ENCODE results near the gene MTUS2.
"Not testable (repeated sequence)": the region's sequence is repeated elsewhere in the genome, so short reads cannot be mapped to it uniquely, and the experiment has no call there.

Gene MTUS2

GRCh38 chr13:29174093-29174492 is 354.0 kb downstream of the MTUS2 start:
- DNase-seq, result no peak

- DNase-seq, result no peak
Measured at GRCh38 chr13:29175250-29175873, 355.2 kb downstream of the MTUS2 start.

GRCh38 chr13:29180055-29180454 is 359.9 kb downstream of the MTUS2 start:
- DNase-seq, result peak in 1 of 2 experiments; percentile 0

- DNase-seq, result no peak
Measured at GRCh38 chr13:29182216-29182615, 362.1 kb downstream of the MTUS2 start.

- no peak for DNase-seq
Measured at GRCh38 chr13:29185926-29186325, 365.8 kb downstream of the MTUS2 start.

GRCh38 chr13:29187584-29187983 is 367.4 kb downstream of the MTUS2 start:
- no peak for DNase-seq

- DNase-seq, result no peak
Measured at GRCh38 chr13:29190298-29190697, 370.2 kb downstream of the MTUS2 start.

- no peak for DNase-seq
Measured at GRCh38 chr13:29193083-29193482, 372.9 kb downstream of the MTUS2 start.

GRCh38 chr13:29195456-29195855 is 375.3 kb downstream of the MTUS2 start:
- DNase-seq, result no peak

GRCh38 chr13:29196409-29197074 is 376.4 kb downstream of the MTUS2 start:
- DNase-seq, result no peak

- DNase-seq, result not testable (repeated sequence)
Measured at GRCh38 chr13:29202753-29203152, 382.6 kb downstream of the MTUS2 start.

GRCh38 chr13:29204651-29205050 is 384.5 kb downstream of the MTUS2 start:
- no peak for DNase-seq

- peak in 1 of 2 experiments; percentile 11 for DNase-seq
Measured at GRCh38 chr13:29210676-29211075, 390.5 kb downstream of the MTUS2 start.

- not testable (repeated sequence) for DNase-seq
Measured at GRCh38 chr13:29211162-29211561, 391.0 kb downstream of the MTUS2 start.

GRCh38 chr13:29222458-29222857 is 402.3 kb downstream of the MTUS2 start:
- no peak for DNase-seq

GRCh38 chr13:29224206-29224605 is 404.1 kb downstream of the MTUS2 start:
- DNase-seq, result no peak

GRCh38 chr13:29227576-29227975 is 407.4 kb downstream of the MTUS2 start:
- no peak for DNase-seq

- no peak for DNase-seq
Measured at GRCh38 chr13:29230299-29230845, 410.2 kb downstream of the MTUS2 start.

GRCh38 chr13:29239653-29240525 is 419.8 kb downstream of the MTUS2 start:
- DNase-seq, result no peak

GRCh38 chr13:29254626-29255370 is 434.7 kb downstream of the MTUS2 start:
- no peak for DNase-seq

- DNase-seq, result no peak
Measured at GRCh38 chr13:29255567-29255966, 435.4 kb downstream of the MTUS2 start.

- DNase-seq, result no peak
Measured at GRCh38 chr13:29260684-29261083, 440.5 kb downstream of the MTUS2 start.

GRCh38 chr13:29266261-29266660 is 446.1 kb downstream of the MTUS2 start:
- no peak for DNase-seq
